NCI-H226 (cell line): ENCODE measurements around the gene UGT2A2.
"Not testable (repeated sequence)": the region's sequence is repeated elsewhere in the genome, so short reads cannot be mapped to it uniquely, and the experiment has no call there.

Source experiments
- DNase-seq: peaks from one replicate; pipeline ENCODE4 v3.0.0-alpha.2; 2015

The UGT2A2 gene

GRCh38 chr4:69639542-69639941 is at the start of gene UGT2A2:
UGT2A2 (minus strand) TSS chr4:69639642; CDS start chr4:69639640, 2 bp downstream.
- no peak for DNase-seq

- DNase-seq: no peak
Observed at GRCh38 chr4:69684804-69685203, 45.4 kb upstream of the UGT2A2 start.

GRCh38 chr4:69668680-69669079 is 29.2 kb upstream of the UGT2A2 start:
- no peak for DNase-seq

GRCh38 chr4:69664009-69664408 is 24.6 kb upstream of the UGT2A2 start:
- not testable (repeated sequence) for DNase-seq

GRCh38 chr4:69661130-69661803 is 21.8 kb upstream of the UGT2A2 start:
- not testable (repeated sequence) for DNase-seq

GRCh38 chr4:69658133-69658532 is 18.7 kb upstream of the UGT2A2 start:
- DNase-seq: no peak

- no peak for DNase-seq
Observed at GRCh38 chr4:69656653-69657158, 17.3 kb upstream of the UGT2A2 start.

GRCh38 chr4:69653147-69653546 is 13.7 kb upstream of the UGT2A2 start, which contains the start of gene UGT2A1:
UGT2A1 (minus strand) TSS chr4:69653247; CDS start chr4:69647644, 5,603 bp downstream.
- no peak for DNase-seq

GRCh38 chr4:69650872-69651271 is 11.4 kb upstream of the UGT2A2 start:
- DNase-seq: no peak

GRCh38 chr4:69649629-69650028 is 10.2 kb upstream of the UGT2A2 start:
- DNase-seq: no peak

- no peak for DNase-seq
Observed at GRCh38 chr4:69649207-69649606, 9.8 kb upstream of the UGT2A2 start.

- no peak for DNase-seq
Observed at GRCh38 chr4:69642961-69643360, 3.5 kb upstream of the UGT2A2 start.

- no peak for DNase-seq
Observed at GRCh38 chr4:69640289-69640688, 847 bp upstream of the UGT2A2 start.

- DNase-seq: peak; percentile 10
Observed at GRCh38 chr4:69617083-69617694, 22.3 kb downstream of the UGT2A2 start.

GRCh38 chr4:69610484-69610883 is 29.0 kb downstream of the UGT2A2 start:
- DNase-seq: no peak

GRCh38 chr4:69601065-69601464 is 38.4 kb downstream of the UGT2A2 start:
- DNase-seq: no peak

GRCh38 chr4:69600013-69600412 is 39.4 kb downstream of the UGT2A2 start:
- DNase-seq: no peak

GRCh38 chr4:69594382-69594781 is 45.1 kb downstream of the UGT2A2 start:
- DNase-seq: no peak

GRCh38 chr4:69591364-69591763 is 48.1 kb downstream of the UGT2A2 start:
- no peak for DNase-seq

- DNase-seq: no peak
Observed at GRCh38 chr4:69589884-69590283, 49.6 kb downstream of the UGT2A2 start.

GRCh38 chr4:69584135-69584534 is 55.3 kb downstream of the UGT2A2 start:
- no peak for DNase-seq

GRCh38 chr4:69583543-69583942 is 55.9 kb downstream of the UGT2A2 start:
- no peak for DNase-seq

- DNase-seq: no peak
Observed at GRCh38 chr4:69577245-69577644, 62.2 kb downstream of the UGT2A2 start.

GRCh38 chr4:69576251-69576877 is 63.1 kb downstream of the UGT2A2 start:
- DNase-seq: no peak
